HG03108 (cell line): Measurements from ENCODE around the gene GIPC2.
A peak's percentile ranks its signal among the peaks of the same experiment; 100 is the strongest.

Source experiments
- ATAC-seq: cut with Tn5 transposase; IDR thresholded peaks from one replicate; pipeline ENCODE4 v1.9.1; 2021; ENCODE audit warnings: moderate library complexity; ENCODE audit not compliant: unreplicated experiment

The GIPC2 gene

GRCh38 chr1:78035121-78035520 is 10.6 kb upstream of the GIPC2 start:
- ATAC-seq: no peak

GRCh38 chr1:78036450-78036849 is 9.3 kb upstream of the GIPC2 start:
- ATAC-seq: no peak

DNA sequence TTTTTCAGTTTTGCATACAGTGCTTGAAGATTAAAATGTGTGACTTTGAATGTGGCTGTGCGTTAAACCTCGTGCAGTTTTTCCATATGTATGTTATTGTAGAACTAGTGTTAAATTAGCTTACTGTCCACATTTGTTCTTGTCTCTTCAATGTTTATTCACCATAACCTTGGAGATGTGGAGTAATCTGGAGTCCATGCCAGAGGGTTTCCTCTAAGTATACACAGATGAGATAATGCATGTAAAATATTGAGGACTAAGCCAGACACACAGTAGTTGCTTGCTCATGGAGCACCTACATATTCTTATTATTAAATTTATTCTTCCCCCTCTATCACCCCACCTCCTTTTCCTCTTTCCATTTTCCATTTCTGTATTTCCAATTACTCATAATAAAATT is 7.7 kb upstream of the GIPC2 start:
- ATAC-seq: no peak

DNA sequence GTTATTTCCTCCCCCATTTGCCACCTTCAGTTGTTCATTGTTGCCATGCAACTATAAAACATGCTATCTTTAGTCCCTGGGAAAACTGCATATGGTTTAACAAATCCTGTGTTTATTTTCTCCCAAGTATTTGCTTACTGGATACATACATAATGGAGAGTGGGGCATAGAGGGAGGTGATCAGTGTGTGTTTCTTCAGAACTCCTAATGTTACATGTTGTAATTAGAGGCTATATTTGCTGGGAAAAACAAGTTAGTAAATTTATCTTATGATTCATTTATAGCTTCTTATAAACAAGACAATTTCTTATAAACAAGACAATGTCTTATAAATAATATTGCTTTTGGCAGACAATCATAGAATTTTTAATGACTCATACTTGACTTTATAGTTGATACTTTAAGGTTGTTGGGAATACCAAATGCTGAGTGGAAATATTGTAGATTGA is 7.3 kb upstream of the GIPC2 start:
- no peak for ATAC-seq

DNA sequence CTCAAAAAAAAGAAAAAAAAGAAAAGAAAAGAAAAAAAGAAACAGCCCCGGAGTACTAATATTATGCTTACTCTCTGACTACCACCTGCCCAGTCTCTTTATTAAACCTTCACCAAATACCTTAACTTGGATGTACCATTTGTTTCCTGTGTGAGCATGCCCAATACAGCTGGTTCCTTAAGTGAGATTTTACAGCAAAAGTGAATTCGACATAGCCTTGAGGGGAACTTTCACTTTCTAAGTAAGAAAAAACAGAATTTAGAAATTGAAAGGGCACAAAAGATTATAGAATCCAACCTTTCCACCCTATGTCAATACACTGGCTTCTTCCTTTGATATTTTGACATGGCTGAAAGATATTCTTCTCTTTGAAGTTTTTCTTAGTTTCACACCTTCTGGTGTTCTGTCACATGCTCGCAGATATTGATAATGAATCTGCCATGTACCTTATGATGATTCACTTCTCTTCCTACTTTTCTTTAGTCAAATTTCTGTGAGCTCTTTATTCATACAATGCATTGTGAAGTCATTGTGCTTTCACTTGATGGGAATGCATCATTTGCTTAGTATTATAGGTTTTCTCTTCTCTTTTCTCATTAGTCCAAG is 5.2 kb upstream of the GIPC2 start:
- no peak for ATAC-seq

- ATAC-seq: no peak
These were observed 2.3 kb upstream of the GIPC2 start for GRCh38 chr1:78043436-78043835.

DNA sequence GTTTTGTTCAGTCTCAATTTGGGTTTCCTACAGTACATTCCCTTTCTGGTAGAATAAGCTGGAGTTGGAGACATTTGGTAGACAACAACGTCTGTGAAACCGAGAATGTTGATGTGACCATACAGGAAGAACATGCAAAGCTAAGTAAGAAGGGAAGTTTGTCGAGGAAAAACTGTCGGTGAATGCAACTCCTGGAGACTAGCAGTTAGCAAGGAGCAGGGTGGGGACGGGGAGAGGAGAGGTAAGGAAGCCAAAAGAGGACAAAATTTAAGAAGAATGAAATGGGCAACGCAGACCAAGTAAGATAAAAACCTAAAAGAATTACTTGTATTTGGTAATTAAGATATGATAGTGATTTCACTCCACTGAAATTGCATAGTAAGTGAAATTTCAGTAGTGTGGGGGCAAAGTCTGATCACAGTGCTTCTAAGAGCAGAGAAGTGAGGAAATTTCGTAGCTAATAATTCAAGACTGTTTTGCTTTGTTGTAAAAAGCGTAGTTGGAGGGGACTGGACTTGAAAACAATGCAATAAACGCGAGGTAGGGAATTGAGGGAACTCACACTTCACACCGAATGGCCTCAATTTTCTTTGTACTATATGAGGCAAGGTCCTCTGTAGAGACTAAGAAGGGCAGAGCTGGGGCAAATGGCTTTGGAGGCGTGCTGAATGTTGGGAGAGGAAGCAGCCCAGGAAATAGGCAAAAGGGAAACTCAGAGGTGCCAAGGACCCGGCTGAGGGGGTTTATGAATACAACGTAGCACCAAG is 787 bp upstream of the GIPC2 start:
- no peak for ATAC-seq

GRCh38 chr1:78045563-78045925 is 222 bp upstream of the GIPC2 start:
- no peak for ATAC-seq

DNA sequence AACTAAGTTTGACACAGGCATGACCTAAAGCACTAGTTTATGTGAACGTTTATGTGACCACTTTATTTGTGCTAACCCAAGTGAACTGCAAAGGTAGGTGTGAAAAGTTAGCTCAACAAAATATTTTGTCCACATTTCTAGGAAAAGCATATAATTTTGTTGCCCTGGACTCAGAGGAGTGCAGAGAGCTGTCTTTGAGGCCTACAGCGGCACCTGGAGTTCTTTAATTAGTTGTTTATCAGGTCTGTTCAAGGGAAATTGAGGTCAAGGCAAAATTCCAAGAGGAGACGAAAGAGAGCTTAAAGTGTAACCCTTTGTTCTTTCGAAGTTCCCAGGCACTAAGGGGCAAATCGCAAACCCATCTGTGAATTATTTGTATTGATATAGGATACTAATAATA is 1.3 kb downstream of the GIPC2 start:
- ATAC-seq: no peak

- no peak for ATAC-seq
These were observed 1.9 kb downstream of the GIPC2 start for GRCh38 chr1:78047631-78048030.

- no peak for ATAC-seq
These were observed 2.7 kb downstream of the GIPC2 start for GRCh38 chr1:78048446-78048845.

DNA sequence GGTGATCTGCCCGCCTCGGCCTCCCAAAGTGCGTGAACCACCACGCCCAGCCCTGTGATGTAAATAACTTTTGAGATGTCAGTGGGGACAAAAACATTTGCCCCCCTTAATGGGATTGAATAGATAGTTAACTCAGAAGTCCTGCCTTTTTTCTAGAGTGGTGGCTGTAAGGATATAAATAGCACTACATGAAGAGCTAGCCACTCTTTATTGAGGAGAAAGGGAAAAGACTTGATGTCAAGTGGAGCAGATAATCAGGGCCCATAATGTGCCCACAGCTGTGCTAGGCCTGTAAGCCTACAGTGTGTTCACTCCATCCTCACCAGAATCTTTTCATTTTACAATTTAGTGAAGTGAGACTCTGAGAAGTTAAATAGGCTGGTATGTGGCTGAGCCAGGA is 3.6 kb downstream of the GIPC2 start:
- no peak for ATAC-seq

DNA sequence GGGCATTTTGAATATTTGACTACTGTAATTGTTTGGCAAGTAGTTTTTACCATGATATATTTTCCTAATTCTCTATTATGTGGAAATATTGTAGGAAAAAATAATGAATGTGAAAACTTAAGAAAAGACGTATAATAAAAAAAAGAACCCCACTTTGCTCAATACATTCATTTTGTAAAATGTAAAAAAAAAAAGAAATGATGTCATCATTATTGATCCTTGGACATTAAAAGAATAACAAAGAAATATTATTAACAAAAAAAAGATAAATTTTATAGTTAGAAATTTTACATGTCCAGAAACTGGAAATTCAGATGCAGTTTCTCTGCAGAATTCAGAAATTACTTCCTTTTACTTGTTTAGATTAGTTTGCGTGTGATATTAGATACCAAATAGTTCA is 5.2 kb downstream of the GIPC2 start:
- ATAC-seq: no peak

DNA sequence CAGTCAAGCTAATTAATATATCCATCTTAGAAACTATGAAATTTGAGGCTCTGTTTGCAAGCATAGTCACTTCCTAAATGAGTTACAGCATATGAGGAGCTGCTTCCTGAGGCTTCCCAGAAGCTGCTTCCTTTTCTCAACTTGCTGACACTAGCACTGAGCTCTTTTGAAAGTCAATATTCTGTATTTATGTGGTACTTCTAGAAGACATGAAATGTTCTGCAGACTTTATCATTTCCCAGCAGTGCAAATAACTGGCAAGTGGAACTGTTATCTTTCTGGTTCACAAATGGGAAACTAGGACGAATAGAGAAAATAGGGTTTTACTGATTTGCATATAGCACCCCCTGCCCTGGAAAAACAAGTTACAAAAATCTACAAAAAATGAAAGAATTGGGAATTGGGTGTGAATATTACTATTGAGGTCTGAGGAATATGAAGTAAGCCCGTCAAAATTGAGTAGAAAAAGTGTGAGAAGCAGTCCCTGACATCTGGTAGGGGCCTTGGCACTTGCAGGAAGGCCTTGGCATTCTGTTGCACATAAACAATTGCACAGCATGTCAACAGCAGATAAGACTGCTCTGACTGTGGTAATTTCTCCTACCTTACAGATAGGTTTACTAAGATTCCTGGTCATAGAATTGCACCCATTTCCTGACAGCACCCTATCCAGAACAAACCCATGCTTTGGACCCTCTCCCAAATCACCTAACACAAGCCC is 7.1 kb downstream of the GIPC2 start:
- ATAC-seq: no peak

- ATAC-seq: no peak
These were observed 7.7 kb downstream of the GIPC2 start for GRCh38 chr1:78053498-78053897.

GRCh38 chr1:78054559-78054958 is 8.8 kb downstream of the GIPC2 start:
- no peak for ATAC-seq

DNA sequence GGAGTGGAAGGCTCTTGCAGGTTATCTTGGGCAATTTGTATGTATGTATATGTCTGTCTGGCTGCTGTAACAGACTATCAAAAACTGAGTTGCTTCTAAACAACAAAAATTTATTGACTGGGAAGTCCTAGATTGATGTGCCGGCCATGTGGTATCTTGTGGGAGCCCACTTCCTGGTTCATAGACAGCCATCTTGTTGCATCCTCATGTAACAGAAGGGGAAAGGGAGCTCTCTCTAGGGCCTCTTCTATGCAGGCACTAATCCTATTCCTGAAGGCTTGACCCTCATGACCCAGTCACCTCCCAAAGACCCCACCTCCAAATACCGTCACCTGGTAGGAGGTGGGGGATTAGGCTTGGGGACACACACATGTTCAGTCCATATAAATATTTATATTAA is 9.2 kb downstream of the GIPC2 start:
- ATAC-seq: no peak

- no peak for ATAC-seq
These were observed 9.9 kb downstream of the GIPC2 start for GRCh38 chr1:78055565-78056132.

- ATAC-seq: no peak
These were observed 12.9 kb downstream of the GIPC2 start for GRCh38 chr1:78058670-78059069.

- peak; percentile 68 for ATAC-seq
These were observed 15.2 kb downstream of the GIPC2 start for GRCh38 chr1:78060857-78061563.

DNA sequence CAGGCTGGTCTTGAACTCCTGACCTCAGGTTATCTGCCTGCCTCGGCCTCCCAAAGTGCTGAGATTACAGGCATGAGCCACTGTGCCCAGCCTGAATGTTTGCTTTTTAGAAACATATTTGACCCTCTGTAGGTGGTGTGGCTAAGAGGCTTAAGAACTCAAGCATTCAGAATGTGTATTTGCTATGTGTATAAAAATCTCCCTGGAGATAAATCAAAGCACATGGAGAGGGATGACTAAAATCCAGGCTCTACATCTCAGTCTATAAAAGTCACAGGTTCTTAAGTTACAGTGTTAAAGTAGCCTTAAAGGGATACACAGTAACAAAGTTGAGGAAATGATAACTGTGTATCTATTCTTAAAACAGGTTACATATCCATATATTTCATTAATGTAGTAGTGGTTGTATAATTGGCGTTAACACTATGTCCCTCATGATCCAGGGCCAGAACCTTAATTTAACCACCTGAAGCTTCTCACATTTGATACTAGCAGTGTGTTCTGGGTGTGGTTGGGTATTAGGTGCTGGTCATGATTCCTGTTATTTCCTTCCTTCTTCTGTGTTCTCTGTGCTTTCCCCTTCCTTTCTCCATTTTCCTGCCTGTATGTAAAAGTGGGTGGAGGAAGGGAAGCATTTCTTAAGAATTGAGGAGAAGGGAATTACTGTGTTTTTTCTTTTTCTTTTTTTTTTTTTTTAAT is 16.2 kb downstream of the GIPC2 start:
- ATAC-seq: no peak
